Gastroesophageal sphincter (tissue), 4 donors: ENCODE results near the gene MAPK4. TPM values are rescaled to one million over a fixed set of nuclear protein-coding genes. Genes with fewer than 3 reads are reported as not detected.
"Not testable (repeated sequence)": the region's sequence is repeated elsewhere in the genome, so short reads cannot be mapped to it uniquely, and the experiment has no call there.

Experiments
- ATAC-seq: fragments of 150-250 bp; one replicate; pipeline ENCODE4 v1.9.1; 2016; ENCODE audit warnings: mild to moderate bottlenecking, moderate library complexity
- H3K27ac ChIP-seq, 4 donors: fragments of 200-600 bp; sonication (generic) in 3 of 4; 1 replicate in 3 of 4; 2 replicates in 1 of 4; pipeline ENCODE4 v1.5.1; 2016 to 2019
- H3K27me3 ChIP-seq: fragments of 200-600 bp; sonication (generic); one replicate; pipeline ENCODE4 v1.5.1; 2019
- H3K36me3 ChIP-seq, 2 donors: fragments of 200-600 bp; sonication (generic); one replicate each; pipeline ENCODE4 v1.5.1; 2019; ENCODE audit warnings: control low read depth in 1 of 2
- H3K4me1 ChIP-seq, 3 donors: fragments of 200-600 bp; sonication (generic); 1 replicate in 2 of 3; 2 replicates in 1 of 3; pipeline ENCODE4 v1.5.1; 2016 to 2019; ENCODE audit warnings: control low read depth in 2 of 3
- H3K4me3 ChIP-seq, 2 donors: fragments of 200-600 bp; sonication (generic); one replicate each; pipeline ENCODE4 v1.5.1; 2019; ENCODE audit warnings: mild to moderate bottlenecking in 1 of 2, moderate library complexity in 1 of 2
- H3K9me3 ChIP-seq, 3 donors: fragments of 200-600 bp; sonication (generic); one replicate each; pipeline ENCODE4 v1.5.1; 2017 to 2019; ENCODE audit warnings: control low read depth in 2 of 3
- EP300 ChIP-seq: sonication (generic); formaldehyde crosslinking; IDR thresholded peaks from one replicate; pipeline ENCODE4 v1.6.1; 2017; ENCODE audit warnings: antibody characterized with exemption, mild to moderate bottlenecking
- POLR2A ChIP-seq, 2 donors: fragments of 450-650 bp; IDR thresholded peaks; one replicate each; pipeline ENCODE4 v1.6.1; 2017; ENCODE audit warnings: antibody characterized with exemption in 2 of 2, mild to moderate bottlenecking in 2 of 2, moderate library complexity in 1 of 2
- POLR2AphosphoS5 ChIP-seq: sonication (generic); formaldehyde crosslinking; IDR thresholded peaks from one replicate; pipeline ENCODE4 v1.6.1; 2017; ENCODE audit warnings: antibody characterized with exemption
- WGBS, 2 donors: methylation state at CpG; one replicate each; pipeline ENCODE4 v1.1.5; 2018; ENCODE audit warnings: low coverage in 1 of 2; 5-methylcytosine and 5-hydroxymethylcytosine counted together
- total RNA-seq, 4 donors: library from RNA; depleted of rRNA; stranded (reverse); fragments of >200 nt; gene quantifications; one replicate each; pipeline ENCODE4 v1.1.0, GENCODE V29; 2016
- TF ChIP-seq, protein P1 (sequence below), 4 experiments: fragments of 200-600 bp in 2 of 4; fragments of 450-650 bp in 2 of 4; sonication (generic) in 1 of 4; IDR thresholded peaks; one replicate each; pipeline ENCODE4 v1.5.1; 2017 to 2019; ENCODE audit warnings: antibody characterized with exemption in 4 of 4, mild to moderate bottlenecking in 2 of 4, moderate library complexity in 2 of 4

Gene MAPK4
- total RNA-seq, 4 donors from 2014 or later, result 9.3 to 13.7 (median 10.6) TPM

DNA sequence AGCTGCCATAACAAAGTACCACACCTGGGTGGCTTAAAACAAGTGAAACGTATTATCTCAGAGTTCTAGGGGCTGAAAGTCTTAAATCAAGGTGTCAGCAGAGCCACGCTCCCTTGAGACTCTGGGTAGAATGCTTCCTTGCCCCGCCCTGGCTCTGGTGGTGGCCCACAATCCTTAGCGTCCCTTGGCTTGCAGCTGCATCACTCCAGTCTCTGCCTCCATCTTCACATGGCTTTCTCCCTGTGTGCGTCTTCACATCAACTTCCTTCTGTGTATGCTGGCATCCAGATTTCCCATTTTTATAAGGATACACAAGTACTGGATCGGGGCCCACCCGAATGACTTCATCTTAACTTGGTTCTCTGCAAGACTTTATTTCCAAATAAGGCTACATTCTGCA, 197.5 kb downstream of the MAPK4 start:
- H3K27ac ChIP-seq, result no peak overlapping the region
- H3K27me3 ChIP-seq, result no peaks in the 10 kb centered on the region
- no peak overlapping the region for H3K4me3 ChIP-seq
- WGBS, 2 donors, result 78 to 90% methylated on average over 5 to 7 of the region's 7 CpGs
- no peaks in the 10 kb centered on the region for H3K9me3 ChIP-seq
- no peak for ATAC-seq
- TF ChIP-seq, protein P1, sequence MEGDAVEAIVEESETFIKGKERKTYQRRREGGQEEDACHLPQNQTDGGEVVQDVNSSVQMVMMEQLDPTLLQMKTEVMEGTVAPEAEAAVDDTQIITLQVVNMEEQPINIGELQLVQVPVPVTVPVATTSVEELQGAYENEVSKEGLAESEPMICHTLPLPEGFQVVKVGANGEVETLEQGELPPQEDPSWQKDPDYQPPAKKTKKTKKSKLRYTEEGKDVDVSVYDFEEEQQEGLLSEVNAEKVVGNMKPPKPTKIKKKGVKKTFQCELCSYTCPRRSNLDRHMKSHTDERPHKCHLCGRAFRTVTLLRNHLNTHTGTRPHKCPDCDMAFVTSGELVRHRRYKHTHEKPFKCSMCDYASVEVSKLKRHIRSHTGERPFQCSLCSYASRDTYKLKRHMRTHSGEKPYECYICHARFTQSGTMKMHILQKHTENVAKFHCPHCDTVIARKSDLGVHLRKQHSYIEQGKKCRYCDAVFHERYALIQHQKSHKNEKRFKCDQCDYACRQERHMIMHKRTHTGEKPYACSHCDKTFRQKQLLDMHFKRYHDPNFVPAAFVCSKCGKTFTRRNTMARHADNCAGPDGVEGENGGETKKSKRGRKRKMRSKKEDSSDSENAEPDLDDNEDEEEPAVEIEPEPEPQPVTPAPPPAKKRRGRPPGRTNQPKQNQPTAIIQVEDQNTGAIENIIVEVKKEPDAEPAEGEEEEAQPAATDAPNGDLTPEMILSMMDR (IDR thresholded peaks at IDR 0.05), result no peak
- TF ChIP-seq POLR2AphosphoS5, result no peak
- TF ChIP-seq EP300, result no peak
- TF ChIP-seq POLR2A (IDR thresholded peaks at IDR 0.05), result no peak
- H3K36me3 ChIP-seq, result no peaks in the 10 kb centered on the region
- peaks cover 0 to 8% (median 0%) of the 10 kb centered on the region in 3 donors for H3K4me1 ChIP-seq

DNA sequence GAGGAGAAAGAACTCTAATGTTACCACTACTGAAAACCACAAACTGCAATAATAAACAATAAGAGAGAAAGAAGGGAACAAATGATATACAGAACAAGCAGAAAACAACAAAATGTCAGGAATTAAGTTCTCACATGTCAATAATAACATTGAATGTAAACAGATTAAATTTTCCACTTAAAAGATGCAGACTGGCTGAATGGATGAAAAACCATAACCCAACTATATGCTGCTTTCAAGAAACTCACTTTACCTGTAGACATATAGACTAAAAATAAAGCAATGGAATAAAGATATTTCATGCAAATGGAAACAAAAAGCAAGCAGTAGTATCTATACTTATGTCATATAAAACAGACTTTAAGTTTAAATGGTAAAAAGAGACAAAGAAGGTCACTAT, 209.6 kb downstream of the MAPK4 start:
- Histone ChIP-seq H3K4me3 (no peak overlapping the region), H3K4me1 (no peaks in the 10 kb centered on the region), H3K9me3 (peaks cover 0 to 48% (median 0%) of the 10 kb centered on the region in 3 donors), H3K36me3 (no peaks in the 10 kb centered on the region), H3K27me3 (no peaks in the 10 kb centered on the region), H3K27ac (no peak overlapping the region)
- TF ChIP-seq POLR2AphosphoS5 (no peak), EP300 (no peak), POLR2A (IDR thresholded peaks at IDR 0.05) (no peak)
- TF ChIP-seq, protein P1 (IDR thresholded peaks at IDR 0.05), result no peak
- no peak for ATAC-seq

DNA sequence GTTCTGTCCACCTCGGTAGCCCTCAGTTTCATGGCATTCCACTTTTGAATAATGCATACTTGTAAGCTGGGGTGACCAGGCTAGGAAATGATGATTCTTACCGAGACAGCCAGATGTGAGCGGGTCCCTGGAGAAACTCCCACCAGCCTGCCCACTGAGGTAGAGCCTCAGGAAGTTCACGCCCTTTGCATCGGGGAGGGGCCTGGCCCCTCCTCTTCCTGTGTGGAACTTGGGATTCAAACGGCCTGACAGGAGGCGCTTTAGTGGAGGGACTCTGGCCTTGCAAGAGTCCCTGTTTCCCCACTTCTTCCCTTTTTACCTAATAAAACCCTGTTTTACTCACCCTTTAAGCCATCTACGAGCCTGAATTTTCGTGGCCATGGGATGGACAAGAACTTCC, 215.3 kb downstream of the MAPK4 start:
- no peak for ATAC-seq
- whole genome bisulfite sequencing, 2 donors, result 67 to 85% methylated on average over 6 of the region's 9 CpGs
- H3K27ac ChIP-seq, result no peak overlapping the region
- no peaks in the 10 kb centered on the region for H3K27me3 ChIP-seq
- peaks cover 0 to 16% (median 0%) of the 10 kb centered on the region in 3 donors for H3K9me3 ChIP-seq
- no peaks in the 10 kb centered on the region for H3K4me1 ChIP-seq
- no peak overlapping the region for H3K4me3 ChIP-seq
- TF ChIP-seq EP300 (no peak), POLR2A (IDR thresholded peaks at IDR 0.05) (no peak), POLR2AphosphoS5 (no peak)
- TF ChIP-seq, protein P1 (IDR thresholded peaks at IDR 0.05), result no peak
- no peaks in the 10 kb centered on the region for H3K36me3 ChIP-seq

DNA sequence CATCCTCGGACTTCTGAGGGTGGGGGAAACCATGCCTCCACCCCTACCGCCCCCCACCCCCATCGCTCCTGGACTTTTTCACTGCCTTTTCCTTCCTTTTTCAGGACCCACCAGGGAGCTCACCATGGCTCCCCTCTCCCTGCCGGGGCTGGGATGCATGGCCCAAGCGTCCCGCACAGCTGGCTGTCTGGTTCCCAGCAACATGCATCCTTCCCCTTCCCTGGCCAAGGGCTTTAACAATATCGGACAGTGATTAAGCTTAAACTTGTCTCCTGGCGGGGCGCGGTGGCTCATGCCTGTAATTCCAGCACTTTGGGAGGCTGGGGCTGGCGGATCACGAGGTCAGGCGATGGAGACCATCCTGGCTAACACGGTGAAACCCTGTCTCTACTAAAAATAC, 215.8 kb downstream of the MAPK4 start:
- no peak for TF ChIP-seq EP300
- no peak for TF ChIP-seq POLR2AphosphoS5
- TF ChIP-seq POLR2A (IDR thresholded peaks at IDR 0.05), result no peak
- TF ChIP-seq, protein P1 (IDR thresholded peaks at IDR 0.05), result no peak
- H3K27ac ChIP-seq, result no peak overlapping the region
- WGBS, 2 donors, result 84% methylated on average over 7 of the region's 14 CpGs; no CpG with 5 or more reads in 1 of the 2 donors
- H3K4me1 ChIP-seq, result no peaks in the 10 kb centered on the region
- no peaks in the 10 kb centered on the region for H3K36me3 ChIP-seq
- H3K9me3 ChIP-seq, result peaks cover 0 to 10% (median 0%) of the 10 kb centered on the region in 3 donors
- no peaks in the 10 kb centered on the region for H3K27me3 ChIP-seq
- ATAC-seq, result no peak
- no peak overlapping the region for H3K4me3 ChIP-seq

DNA sequence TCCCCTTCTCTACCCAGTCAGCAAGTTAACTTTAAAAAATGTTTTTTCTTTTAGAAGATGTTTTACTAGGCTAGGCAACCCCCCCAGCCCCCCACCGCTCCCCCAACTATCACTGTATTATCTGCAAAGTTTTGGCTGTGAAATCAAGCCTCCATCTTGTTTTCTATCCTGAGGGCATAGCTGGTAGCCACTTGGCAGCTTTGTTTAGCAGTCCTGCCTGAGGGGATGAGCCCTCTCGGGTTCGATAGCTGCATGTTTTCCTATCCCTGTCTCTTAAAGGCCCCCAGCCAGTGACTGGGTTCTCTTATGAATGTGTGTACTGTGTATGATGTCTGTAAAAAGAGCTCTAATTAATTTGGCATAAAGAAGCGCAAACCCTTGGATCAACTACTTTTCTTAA, 216.5 kb downstream of the MAPK4 start:
- Histone ChIP-seq H3K4me1 (no peaks in the 10 kb centered on the region), H3K27ac (no peak overlapping the region), H3K27me3 (no peaks in the 10 kb centered on the region), H3K9me3 (peaks cover 0 to 10% (median 0%) of the 10 kb centered on the region in 3 donors), H3K4me3 (no peak overlapping the region), H3K36me3 (no peaks in the 10 kb centered on the region)
- no peak for TF ChIP-seq EP300
- no peak for TF ChIP-seq POLR2A (IDR thresholded peaks at IDR 0.05)
- no peak for TF ChIP-seq POLR2AphosphoS5
- TF ChIP-seq, protein P1 (IDR thresholded peaks at IDR 0.05), result no peak
- ATAC-seq, result no peak
- 64 to 68% methylated on average over 3 to 4 of the region's 4 CpGs for WGBS, 2 donors

DNA sequence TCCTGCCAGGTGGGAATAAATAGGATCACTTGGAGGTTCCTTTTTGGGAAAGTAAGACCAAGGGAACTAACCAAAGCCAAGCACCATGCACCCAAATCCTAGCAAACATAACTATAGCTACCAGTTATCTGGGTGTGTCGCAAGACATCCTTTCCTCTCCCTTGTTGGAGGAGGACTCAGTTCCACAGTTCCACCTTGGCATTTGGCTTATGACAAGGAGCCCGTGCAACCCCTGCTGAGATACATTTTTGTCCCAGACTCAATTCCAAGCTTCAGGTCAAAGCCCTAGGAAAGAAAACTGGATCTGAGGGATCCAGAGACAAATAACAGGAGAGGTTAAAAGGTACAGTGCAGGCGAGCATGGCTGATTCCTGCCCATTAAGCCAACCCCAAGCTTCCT, 219.1 kb downstream of the MAPK4 start:
- H3K27me3 ChIP-seq, H3K36me3 ChIP-seq, H3K27ac ChIP-seq, H3K9me3 ChIP-seq, ATAC-seq, H3K4me1 ChIP-seq, H3K4me3 ChIP-seq: not testable (repeated sequence)
- 78 to 90% methylated on average over 1 to 2 of the region's 3 CpGs for WGBS, 2 donors
